Sigmoid colon (tissue), 7 donors: Measurements from ENCODE around the gene FCER2. TPM values are rescaled to one million over a fixed set of nuclear protein-coding genes. Genes with fewer than 3 reads are reported as not detected.

ENCODE experiments used
- DNase-seq: peaks from one replicate; pipeline ENCODE4 v3.0.0-alpha.2; 2019
- H3K27ac ChIP-seq, 4 donors: fragments of 200-600 bp; sonication (generic); one replicate each; pipeline ENCODE4 v1.5.1; 2016 to 2019; ENCODE audit warnings: mild to moderate bottlenecking in 1 of 4
- H3K27me3 ChIP-seq, 3 donors: fragments of 200-600 bp; sonication (generic); one replicate each; pipeline ENCODE4 v1.5.1; 2019; ENCODE audit warnings: mild to moderate bottlenecking in 1 of 3
- H3K36me3 ChIP-seq, 4 donors: fragments of 200-600 bp; sonication (generic); one replicate each; pipeline ENCODE4 v1.5.1; 2016 to 2019
- H3K4me1 ChIP-seq, 4 donors: fragments of 200-600 bp; sonication (generic); one replicate each; pipeline ENCODE4 v1.5.1; 2017 to 2019
- H3K4me3 ChIP-seq, 4 donors: fragments of 200-600 bp; sonication (generic); one replicate each; pipeline ENCODE4 v1.5.1; 2017 to 2019; ENCODE audit warnings: mild to moderate bottlenecking in 2 of 4, moderate library complexity in 1 of 4
- H3K9me3 ChIP-seq, 4 donors: fragments of 200-600 bp in 3 of 4; sonication (generic) in 3 of 4; one replicate each; pipeline versions ENCODE4 v1.5.1 to v1.6.1; 2013 to 2019
- CTCF ChIP-seq, 4 experiments: fragments of 450-650 bp in 3 of 4; fragments of 200-600 bp in 1 of 4; IDR thresholded peaks; one replicate each; pipeline ENCODE4 v1.5.1; 2016 to 2019; ENCODE audit warnings: antibody characterized with exemption in 4 of 4, mild to moderate bottlenecking in 3 of 4, moderate library complexity in 2 of 4
- EP300 ChIP-seq, 4 donors: sonication (generic); formaldehyde crosslinking; IDR thresholded peaks; one replicate each; pipeline ENCODE4 v1.6.1; 2017; ENCODE audit warnings: antibody characterized with exemption in 4 of 4
- POLR2A ChIP-seq, 2 donors: fragments of 450-650 bp; IDR thresholded peaks; one replicate each; pipeline ENCODE4 v1.6.1; 2016; ENCODE audit warnings: antibody characterized with exemption in 2 of 2, mild to moderate bottlenecking in 2 of 2, moderate library complexity in 2 of 2
- POLR2AphosphoS5 ChIP-seq, 4 donors: sonication (generic); formaldehyde crosslinking; IDR thresholded peaks; one replicate each; pipeline ENCODE4 v1.6.1; 2017; ENCODE audit warnings: antibody characterized with exemption in 4 of 4
- WGBS, 2 donors: extraction: QIAGEN DNeasy Blood & Tissue Kit; methylation state at CpG; one replicate each; pipeline ENCODE4 v1.1.7; 2013; 5-methylcytosine and 5-hydroxymethylcytosine counted together
- intact Hi-C: fragments of 100-400 bp; cut with DNase I; formaldehyde crosslinking; loops from one replicate; pipeline ENCODE4 v1.15.1; 2023
- polyA plus RNA-seq, 3 donors: library from polyadenylated mRNA; stranded (reverse); fragments of 200-250 nt; gene quantifications; one replicate each; pipeline ENCODE4 v1.2.3, GENCODE V29; 2013
- total RNA-seq, 4 donors: library from RNA; depleted of rRNA; stranded (reverse); fragments of >200 nt; gene quantifications; one replicate each; pipeline ENCODE4 v1.1.0, GENCODE V29; 2016
- donor health status: healthy with polysubstance abuse.
- donor health status: Bipolar disorder and iron deficiency.
- donor health status: healthy.

Gene FCER2
- total and polyA plus RNA-seq, 7 donors, result 0.27 to 14.7 (median 0.61) TPM; not detected in 1

GRCh38 chr19:7676854-7677253, 25.1 kb downstream of the FCER2 start, which contains the start of gene MCEMP1:
Gene MCEMP1, plus strand, starts transcription at chr19:7677090. Its CDS starts 31 bp downstream, at chr19:7677121.
- Histone ChIP-seq H3K4me3 (peak within 1 kb of the TSS in 1 of 4 donors; percentile 5), H3K27me3 (peaks cover 0 to 54% (median 26%) of the 10 kb centered on the region in 3 donors), H3K4me1 (peaks cover 0 to 15% (median 7%) of the 10 kb centered on the region in 4 donors), H3K9me3 (no peaks in the 10 kb centered on the region), H3K27ac (no peak within 1 kb of the TSS), H3K36me3 (no peaks in the 10 kb centered on the region)
- WGBS, 2 donors, result 31 to 48% methylated on average over 10 of the region's 10 CpGs
- no peak for DNase-seq
- intact Hi-C loops, result no loop called here
- TF ChIP-seq EP300 (IDR thresholded peaks at IDR 0.05) (no peak), CTCF (IDR thresholded peaks at IDR 0.05) (no peak), POLR2A (IDR thresholded peaks at IDR 0.05) (no peak), POLR2AphosphoS5 (IDR thresholded peaks at IDR 0.05) (no peak)

DNA sequence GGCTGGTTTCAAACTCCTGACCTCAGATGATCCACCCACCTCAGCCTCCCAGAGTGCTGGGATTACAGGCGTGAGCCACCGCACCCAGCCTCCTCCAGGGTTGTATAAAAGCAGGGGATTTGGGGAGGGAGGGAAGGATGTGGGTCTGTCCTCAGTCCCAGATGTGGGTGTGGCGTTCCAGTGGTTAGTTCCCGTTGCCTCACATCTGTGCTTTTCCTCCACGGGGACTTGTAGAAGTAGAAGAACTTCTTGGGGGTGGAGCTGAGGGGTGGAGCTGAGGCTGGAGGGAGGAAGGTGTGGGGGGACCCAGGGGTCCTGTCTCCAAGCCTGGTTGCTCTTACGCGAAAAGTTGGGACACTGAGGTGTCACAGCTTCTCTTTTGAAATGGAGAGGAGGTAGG, 25.6 kb downstream of the FCER2 start:
- Histone ChIP-seq H3K4me1 (peaks cover 0 to 10% (median 3%) of the 10 kb centered on the region in 4 donors), H3K9me3 (no peaks in the 10 kb centered on the region), H3K4me3 (peak overlapping the region in 1 of 4 donors; percentile 5), H3K27ac (no peak overlapping the region), H3K27me3 (peaks cover 0 to 59% (median 26%) of the 10 kb centered on the region in 3 donors), H3K36me3 (no peaks in the 10 kb centered on the region)
- intact Hi-C loops, result no loop called here
- DNase-seq, result no peak
- 23 to 27% methylated on average over 7 of the region's 7 CpGs for WGBS, 2 donors
- TF ChIP-seq POLR2AphosphoS5 (IDR thresholded peaks at IDR 0.05), result no peak
- no peak for TF ChIP-seq POLR2A (IDR thresholded peaks at IDR 0.05)
- TF ChIP-seq EP300 (IDR thresholded peaks at IDR 0.05), result no peak
- TF ChIP-seq CTCF (IDR thresholded peaks at IDR 0.05), result no peak

DNA sequence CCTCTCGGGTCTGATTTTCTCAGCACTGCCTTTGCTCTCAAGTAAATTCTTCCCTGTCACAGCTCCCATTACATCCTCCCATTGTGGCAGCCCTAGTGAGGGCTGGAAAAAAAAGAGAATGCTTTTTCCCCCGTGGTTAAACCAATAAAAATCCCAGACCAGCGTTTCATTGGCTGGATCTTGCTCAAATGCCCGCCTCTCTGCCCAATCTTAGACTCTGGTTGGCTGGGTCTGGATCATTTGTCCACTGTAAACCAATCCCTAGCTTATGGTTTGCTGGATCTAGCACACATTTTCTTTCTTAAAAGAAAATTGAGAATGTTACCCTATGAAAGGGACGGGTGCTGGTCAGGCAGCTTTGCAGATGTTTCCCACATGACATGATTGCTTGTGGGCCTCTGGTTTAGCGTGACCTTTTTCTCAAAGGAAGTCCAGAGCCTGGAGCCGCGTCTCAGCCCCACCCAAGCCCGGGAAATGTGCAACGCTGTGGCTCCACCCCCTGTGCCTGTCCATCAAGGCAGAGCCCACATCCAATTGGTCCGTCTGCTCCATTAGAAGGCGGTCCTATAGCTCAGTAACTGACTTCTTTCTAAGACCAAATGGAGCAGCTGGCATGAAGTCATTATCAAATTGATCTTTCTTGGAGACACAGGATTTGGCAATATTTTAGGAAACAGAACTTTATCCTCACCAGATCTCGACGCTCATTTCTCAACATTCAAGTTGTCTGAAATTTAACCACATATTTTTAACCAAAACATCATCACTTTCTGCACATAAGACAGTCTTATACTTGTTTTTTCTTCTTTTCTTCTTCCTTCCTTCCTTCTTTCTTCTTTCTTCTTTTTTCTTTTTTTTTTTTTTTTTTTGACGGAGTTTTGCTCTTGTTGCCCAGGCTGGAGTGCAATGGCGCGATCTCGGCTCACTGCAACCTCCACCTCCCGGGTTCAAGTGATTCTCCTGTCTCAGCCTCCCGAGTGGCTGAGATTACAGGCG, 27.6 kb downstream of the FCER2 start:
- TF ChIP-seq EP300 (IDR thresholded peaks at IDR 0.05) (no peak), POLR2AphosphoS5 (IDR thresholded peaks at IDR 0.05) (no peak)
- no peak overlapping the region for H3K27ac ChIP-seq
- no peaks in the 10 kb centered on the region for H3K9me3 ChIP-seq
- H3K36me3 ChIP-seq, result no peaks in the 10 kb centered on the region
- WGBS, 2 donors, result 55 to 57% methylated on average over 21 of the region's 21 CpGs
- H3K27me3 ChIP-seq, result peaks cover 0 to 65% (median 29%) of the 10 kb centered on the region in 3 donors
- DNase-seq, result peak; percentile 83
- intact Hi-C loops, result no loop called here
- H3K4me3 ChIP-seq, result no peak overlapping the region
- no peaks in the 10 kb centered on the region for H3K4me1 ChIP-seq

DNA sequence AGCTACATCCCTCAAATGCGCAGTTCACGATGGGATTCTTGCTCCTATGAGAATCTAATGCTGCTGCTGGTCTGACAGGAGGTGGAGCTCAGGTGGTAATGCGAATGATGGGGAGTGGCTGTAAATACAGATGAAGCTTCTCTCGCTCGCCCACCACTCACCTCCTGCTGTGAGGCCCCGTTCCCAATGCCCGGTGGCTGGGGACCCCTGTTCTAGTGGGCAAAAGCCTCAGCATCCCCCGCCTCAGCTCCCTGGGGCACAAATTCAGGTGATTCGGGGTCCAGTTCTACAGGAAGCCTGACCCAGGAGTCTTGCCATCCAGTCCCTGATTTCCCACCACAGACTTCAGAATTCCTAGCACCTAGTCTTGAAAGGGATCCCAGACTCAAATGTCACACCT, 29.4 kb downstream of the FCER2 start:
- Histone ChIP-seq H3K4me3 (no peak overlapping the region), H3K36me3 (no peaks in the 10 kb centered on the region), H3K4me1 (no peaks in the 10 kb centered on the region), H3K9me3 (no peaks in the 10 kb centered on the region), H3K27me3 (peaks cover 0 to 58% (median 23%) of the 10 kb centered on the region in 3 donors), H3K27ac (no peak overlapping the region)
- intact Hi-C loops, result no loop called here
- 49 to 61% methylated on average over 9 of the region's 9 CpGs for WGBS, 2 donors
- no peak for DNase-seq
- no peak for TF ChIP-seq EP300 (IDR thresholded peaks at IDR 0.05)
- TF ChIP-seq POLR2AphosphoS5 (IDR thresholded peaks at IDR 0.05), result no peak
- no peak for TF ChIP-seq POLR2A (IDR thresholded peaks at IDR 0.05)
- no peak for TF ChIP-seq CTCF (IDR thresholded peaks at IDR 0.05)

- Histone ChIP-seq H3K9me3 (no peaks in the 10 kb centered on the region), H3K27ac (no peak overlapping the region), H3K4me1 (no peaks in the 10 kb centered on the region), H3K36me3 (no peaks in the 10 kb centered on the region), H3K4me3 (no peak overlapping the region), H3K27me3 (peaks cover 0 to 44% (median 20%) of the 10 kb centered on the region in 3 donors)
- 28 to 48% methylated on average over 9 of the region's 9 CpGs for whole genome bisulfite sequencing, 2 donors
- intact Hi-C loops, result no loop called here
- DNase-seq, result no peak
- TF ChIP-seq EP300 (IDR thresholded peaks at IDR 0.05), result no peak
- no peak for TF ChIP-seq POLR2A (IDR thresholded peaks at IDR 0.05)
- no peak for TF ChIP-seq CTCF (IDR thresholded peaks at IDR 0.05)
- TF ChIP-seq POLR2AphosphoS5 (IDR thresholded peaks at IDR 0.05), result no peak
Observed at GRCh38 chr19:7670790-7671189, 31.1 kb downstream of the FCER2 start.
